Head of caudate nucleus (tissue), 42 donors: ENCODE measurements around the gene CDH19.
A peak's percentile ranks its signal among the peaks of the same experiment; 100 is the strongest.

Experiments used
- DNase-seq, 42 donors: peaks; one replicate each; pipeline versions ENCODE4 v3.0.0 to v3.0.0-alpha.2; 2020 to 2021; ENCODE audit warnings: mixed read lengths in 7 of 42
- intact Hi-C: fragments of 100-400 bp; cut with DNase I; formaldehyde crosslinking; loops from one replicate; pipeline ENCODE4 v1.15.0; 2022

The CDH19 gene, protein sequence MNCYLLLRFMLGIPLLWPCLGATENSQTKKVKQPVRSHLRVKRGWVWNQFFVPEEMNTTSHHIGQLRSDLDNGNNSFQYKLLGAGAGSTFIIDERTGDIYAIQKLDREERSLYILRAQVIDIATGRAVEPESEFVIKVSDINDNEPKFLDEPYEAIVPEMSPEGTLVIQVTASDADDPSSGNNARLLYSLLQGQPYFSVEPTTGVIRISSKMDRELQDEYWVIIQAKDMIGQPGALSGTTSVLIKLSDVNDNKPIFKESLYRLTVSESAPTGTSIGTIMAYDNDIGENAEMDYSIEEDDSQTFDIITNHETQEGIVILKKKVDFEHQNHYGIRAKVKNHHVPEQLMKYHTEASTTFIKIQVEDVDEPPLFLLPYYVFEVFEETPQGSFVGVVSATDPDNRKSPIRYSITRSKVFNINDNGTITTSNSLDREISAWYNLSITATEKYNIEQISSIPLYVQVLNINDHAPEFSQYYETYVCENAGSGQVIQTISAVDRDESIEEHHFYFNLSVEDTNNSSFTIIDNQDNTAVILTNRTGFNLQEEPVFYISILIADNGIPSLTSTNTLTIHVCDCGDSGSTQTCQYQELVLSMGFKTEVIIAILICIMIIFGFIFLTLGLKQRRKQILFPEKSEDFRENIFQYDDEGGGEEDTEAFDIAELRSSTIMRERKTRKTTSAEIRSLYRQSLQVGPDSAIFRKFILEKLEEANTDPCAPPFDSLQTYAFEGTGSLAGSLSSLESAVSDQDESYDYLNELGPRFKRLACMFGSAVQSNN

DNA sequence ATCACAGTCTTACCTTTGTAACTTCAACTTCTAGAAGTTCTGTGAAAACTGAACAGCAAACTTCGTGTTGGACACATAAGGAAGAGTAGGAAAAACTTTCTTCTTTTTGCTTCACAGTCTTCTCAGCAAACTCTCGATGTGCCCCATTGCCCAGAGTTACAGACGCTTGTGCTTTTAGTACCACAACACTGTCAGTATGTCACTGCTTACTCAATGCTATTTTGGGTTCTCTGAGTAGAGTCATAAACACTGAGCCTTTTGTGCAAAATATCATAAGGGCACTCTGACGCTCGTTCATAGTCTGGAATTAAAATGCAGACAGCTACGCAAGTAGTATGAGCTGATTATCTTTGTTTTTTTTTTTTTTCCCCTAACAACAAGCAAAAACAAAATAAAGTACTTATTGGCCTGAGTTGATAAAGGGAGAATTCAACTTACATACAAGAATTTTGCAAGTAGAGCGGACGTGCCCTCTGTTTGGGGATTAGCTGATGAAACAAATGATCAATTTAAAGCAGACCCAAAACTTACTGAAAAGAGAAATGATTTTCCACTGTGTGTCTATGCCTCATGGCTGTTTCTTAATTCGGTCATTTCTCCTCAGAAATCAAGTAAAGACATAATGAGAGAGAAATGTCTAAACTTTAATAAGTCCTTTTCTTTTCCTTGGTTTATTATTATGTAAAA is at the start of gene CDH19:
Gene CDH19, minus strand, starts transcription at position 150 of the 687 bp plus-strand sequence. CDS start 31,886 bp downstream, outside the sequence.
- intact Hi-C loops: no loop called here
- DNase-seq: peak in 31 of 42 donors; percentile 12 to 83 (median 42)

DNA sequence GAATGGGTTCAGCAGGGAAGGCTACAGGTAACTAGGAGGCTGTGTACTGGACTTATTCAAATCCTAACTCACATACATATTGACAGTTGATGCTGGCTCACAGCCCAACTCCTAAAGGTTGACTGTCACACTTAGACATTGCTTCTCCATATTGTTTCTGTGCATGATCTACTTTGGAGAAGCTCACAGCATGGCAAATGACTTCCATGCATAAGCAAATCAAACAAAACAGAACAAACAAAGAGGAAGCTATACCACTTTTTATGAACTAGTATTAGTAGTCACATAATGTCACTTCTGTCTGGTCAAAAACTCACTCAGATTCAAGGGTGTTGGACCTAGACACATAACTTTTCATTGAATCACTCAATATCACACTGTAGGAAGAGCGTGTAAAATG is 43.8 kb upstream of the CDH19 start:
- no peak for DNase-seq
- intact Hi-C loops: no loop called here

DNA sequence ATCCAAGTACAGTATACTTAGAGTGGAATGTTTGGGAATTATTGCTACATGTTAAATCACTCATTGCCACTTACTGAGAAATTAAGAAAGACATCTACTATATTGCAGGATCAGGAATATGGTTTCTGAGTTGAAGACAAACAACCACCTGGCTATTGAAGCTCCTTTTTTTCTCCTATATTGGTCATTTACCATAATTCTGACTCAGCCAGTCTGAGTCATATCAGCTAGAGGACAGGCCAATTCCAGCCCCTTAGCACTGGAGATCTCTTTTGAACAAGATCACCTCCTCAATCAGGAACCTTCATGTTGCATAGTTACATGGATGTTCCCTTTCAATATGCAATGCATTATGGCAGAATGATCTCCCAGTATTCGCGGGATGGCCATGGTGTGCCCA is 42.7 kb upstream of the CDH19 start:
- DNase-seq: no peak
- intact Hi-C loops: no loop called here

DNA sequence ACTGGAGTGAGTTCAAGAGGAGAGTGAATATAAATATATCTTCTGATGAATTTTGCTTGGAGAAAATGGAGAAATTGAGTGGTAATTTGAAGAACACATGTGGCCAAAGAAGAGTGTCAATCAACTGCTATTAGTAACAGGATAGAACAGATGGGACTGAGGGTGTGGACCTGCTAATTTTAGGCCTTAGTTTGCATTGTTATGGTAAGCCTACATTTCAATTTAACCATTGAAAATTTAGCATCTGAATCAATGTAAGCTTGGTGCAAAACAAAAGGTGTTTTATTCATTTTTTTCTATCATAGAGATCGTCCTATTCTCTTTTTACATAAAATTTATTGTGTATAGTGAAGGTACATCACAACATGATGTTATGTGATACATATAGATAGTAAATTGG is 42.1 kb upstream of the CDH19 start:
- DNase-seq: no peak
- intact Hi-C loops: no loop called here

DNA sequence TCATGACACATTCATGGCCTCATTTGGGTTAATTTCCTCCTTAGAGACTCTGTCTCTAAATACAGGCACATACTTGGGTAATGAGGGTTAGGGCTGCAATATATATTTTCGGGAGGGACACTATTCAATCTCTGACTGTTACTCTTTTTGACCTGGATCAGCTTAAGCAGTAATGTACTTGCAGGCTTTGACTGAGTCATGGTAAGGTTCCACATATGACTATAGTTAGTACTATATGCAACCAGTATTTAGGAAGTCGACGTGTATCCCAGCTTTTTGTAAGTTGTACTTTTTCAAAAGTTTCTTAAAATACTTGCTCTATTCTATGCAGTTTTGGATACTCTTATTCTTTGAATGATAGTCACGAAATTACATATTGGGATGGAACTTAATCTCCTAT is 37.2 kb upstream of the CDH19 start:
- intact Hi-C loops: no loop called here

DNA sequence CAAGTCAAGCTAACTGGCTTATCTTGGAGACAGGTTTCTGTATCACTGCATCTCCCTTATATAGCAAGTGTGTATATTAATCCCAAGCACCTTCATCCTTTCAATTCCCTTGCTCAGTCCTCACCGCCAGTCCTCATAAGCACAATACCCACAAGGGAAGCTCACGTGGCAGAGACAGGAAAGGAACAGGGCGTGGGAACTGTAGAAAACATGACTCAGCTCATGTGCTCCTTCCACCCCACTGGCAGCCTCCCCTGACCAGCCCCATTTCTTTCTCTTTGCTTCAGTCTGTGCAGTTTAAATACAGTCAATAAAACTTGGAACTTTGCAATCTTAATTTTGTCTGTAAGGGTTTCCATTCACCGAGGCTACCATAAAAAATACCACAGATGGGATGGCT is 36.5 kb upstream of the CDH19 start:
- DNase-seq: no peak
- intact Hi-C loops: no loop called here

More for the DNA sequence above, 37.2 kb upstream of the CDH19 start:
- no peak for DNase-seq

DNA sequence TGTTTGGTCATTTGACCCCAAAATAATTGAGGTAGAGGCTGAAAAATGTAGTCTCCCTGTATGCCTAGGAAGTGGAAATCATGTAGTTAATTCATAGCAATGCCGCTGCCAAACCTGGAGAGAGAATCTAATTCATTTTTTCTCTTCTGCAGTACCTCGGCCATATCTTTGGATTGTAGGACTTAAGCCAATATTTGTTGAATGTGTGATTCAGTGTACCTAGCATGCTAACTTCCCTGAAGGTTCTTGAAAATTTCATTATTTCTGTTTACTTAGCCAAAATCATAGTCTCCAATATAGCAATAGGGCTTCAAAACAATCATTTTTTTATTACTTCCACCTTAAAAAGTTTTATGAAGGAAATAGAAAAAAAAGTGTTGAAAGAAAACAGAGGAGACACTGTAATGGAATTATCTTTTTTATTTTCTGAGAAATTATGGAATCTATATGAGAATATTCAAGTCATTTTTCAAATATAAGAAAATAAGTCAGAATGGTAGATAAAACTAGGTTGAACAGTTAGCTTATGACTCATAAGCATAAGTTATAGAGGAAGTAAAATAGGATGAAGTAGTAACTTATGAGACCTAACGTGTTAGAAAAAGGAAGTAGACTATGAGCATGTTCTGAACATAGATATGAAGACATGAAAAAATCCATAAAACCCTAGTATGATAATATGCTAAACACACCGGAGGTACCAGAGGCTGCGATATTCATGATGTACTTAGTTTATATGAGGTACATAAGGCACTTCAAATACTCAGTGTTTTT is 35.2 kb upstream of the CDH19 start:
- no peak for DNase-seq
- intact Hi-C loops: no loop called here

DNA sequence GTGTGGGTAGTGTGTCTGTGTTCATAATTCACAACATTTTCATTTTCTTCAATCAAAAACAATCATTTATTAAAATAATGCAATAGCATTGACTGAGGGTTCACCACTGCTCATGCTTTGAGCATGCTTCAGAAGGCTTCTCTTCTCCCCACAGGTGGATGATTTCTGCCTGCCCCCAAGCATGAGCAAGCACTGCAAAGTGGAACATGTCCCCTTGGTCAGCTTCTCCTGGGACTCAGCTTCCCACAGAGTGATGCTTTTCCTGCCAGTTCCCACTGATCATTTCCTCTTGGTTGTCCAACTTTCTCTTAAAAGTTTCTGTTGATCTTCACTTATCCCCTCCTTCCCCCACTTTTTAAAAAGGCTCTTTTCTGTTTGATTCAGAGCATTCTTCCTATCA is 31.5 kb upstream of the CDH19 start:
- intact Hi-C loops: no loop called here
- no peak for DNase-seq

DNA sequence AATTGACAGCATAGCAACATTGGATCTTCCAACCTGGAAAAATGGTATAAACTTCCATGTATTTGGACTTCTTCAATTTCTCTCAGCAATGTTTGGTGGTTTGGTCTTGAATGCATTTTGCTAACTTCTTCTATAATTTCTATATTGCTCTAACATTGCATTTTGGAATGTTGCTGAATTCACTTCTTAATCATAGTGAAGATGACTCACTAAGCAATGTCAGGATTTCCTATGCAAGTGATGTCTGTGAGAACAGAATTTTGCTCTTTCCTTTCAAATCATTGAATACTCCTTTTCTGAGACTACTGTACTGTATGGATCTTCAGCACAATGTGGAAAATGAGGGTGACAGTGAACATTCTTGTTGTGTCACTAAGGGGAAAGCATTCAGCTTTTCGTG is 28.9 kb upstream of the CDH19 start:
- intact Hi-C loops: no loop called here
- no peak for DNase-seq

DNA sequence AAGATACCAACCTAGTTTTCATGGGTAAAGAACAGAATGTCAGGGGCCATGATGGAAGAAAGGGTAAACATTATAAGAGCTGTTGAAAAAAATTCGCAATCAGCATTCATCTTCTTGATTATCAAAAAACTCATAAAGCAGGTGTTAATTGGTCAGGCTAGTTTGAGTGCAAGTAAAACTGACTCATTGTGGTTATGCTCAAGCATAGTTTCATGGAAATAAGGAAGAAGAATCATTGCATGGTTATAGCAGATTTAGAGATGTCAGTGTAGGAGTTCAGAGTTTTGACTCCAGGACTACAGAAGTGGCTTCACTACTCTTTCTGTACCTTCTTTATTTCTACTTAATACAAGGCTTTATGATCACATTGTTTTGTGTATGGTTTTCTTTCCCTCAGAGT is 26.9 kb upstream of the CDH19 start:
- intact Hi-C loops: no loop called here
- DNase-seq: no peak

DNA sequence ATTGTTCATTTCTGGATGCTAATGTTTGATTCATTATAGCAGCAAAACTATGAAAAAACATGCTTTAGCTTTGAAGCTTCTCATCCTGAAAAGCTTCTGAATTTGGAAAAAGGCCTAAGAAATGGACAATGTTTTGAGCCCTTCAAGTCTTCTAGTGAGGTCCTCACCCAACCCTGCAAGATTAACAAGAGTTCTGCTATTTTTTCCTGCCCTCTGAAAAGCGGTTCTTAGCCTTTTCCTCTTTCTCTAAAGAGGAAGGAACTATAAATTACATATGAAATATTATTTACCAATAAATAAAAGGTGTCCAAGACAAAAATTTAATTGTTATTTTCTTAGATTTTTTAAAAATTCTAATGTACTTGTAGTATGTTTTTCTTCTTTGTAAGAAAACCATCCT is 19.9 kb upstream of the CDH19 start:
- intact Hi-C loops: no loop called here

DNA sequence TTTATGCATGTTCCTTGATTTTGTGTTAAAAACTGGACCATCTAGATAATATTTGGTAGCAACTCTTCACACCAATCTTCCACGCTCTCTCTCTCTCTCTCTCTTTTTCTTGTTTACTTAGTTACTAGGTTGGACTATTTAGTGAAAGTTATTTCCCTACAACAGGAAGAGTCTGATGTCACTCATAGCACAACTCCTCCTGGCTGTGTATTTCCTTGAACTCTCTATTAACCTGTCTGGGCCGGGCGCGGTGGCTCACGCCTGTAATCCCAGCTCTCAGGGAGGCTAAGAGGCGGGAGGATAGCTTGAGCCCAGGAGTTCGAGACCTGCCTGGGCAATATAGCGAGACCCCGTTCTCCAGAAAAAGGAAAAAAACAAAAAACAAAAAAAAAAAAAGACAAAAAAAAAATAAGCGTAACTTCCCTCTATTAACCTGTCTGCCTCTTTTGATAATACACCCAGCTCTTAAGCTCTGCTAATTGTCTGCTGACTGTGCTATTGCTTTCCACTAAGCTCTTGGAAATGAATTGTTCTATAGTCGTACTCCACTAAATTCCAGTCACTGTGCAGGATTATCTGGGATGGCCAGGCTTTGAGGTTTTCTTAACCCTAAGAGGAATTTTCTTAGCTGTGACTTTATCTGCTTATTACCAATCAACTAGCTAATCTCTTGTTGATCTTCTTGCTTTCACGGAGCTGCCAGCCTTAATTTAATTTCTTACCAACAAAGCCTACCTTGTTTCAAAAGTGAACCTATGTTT is 18.1 kb upstream of the CDH19 start:
- intact Hi-C loops: no loop called here
- DNase-seq: no peak

More for the DNA sequence above, 19.9 kb upstream of the CDH19 start:
- no peak for DNase-seq

DNA sequence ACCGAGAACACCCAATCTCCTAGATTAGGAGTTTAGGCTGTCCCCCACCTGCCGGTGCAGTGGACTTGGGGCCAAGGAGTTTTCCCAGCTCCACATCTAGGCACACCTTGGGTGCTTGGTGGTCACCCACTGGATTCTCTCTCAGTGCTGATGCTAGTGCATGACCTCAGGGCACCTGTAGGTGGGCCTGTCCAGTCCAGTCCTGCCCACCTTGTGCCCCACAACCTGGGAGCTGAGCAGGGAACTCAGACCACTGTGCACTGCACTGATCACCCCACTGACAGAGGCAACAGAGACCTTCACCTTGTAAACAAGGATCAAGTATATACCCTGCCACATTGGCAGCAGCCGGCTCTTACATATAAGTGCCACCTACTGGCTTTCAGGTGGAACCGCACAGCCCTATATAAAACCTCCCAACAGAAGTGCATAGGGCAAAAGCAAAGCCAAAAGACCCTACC is 12.7 kb upstream of the CDH19 start:
- intact Hi-C loops: no loop called here
- DNase-seq: peak in 36 of 42 donors; percentile 6 to 76 (median 40)

DNA sequence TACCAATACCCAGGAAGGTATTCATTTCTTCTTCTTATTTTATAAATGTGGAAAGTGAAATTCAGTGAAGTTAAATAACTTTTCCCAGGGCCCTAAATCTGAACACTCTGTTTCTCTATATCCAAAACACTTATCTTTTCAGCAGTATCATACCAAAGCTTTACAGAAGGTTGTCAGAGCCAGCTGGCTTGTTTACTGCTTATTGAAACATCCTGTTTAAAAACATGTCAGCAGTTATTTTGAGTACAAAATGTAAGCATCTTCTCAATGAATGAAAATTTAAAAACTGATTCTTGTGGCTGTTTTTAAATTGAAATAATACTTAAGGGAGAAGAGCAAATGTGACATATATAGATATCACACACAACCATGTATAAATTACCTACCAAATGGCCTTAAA is 11.3 kb upstream of the CDH19 start:
- no peak for DNase-seq

DNA sequence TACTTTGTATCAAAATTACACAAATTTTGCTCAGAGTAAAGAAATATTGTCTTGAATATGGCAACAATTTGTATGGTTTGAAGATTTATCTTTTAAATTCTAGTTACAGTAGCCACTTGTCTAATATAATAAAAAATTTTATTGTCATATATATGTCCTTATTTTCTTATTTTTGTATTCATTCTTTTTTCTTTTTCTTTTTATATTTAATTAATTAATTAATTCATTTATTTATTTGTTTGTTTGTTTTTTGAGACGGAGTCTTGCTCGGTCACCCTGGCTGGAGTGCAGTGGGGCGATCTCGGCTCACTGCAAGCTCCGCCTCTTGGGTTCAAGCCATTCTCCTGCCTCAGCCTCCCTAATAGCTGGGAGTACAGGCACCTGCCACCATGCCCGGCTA is 3.7 kb upstream of the CDH19 start:
- DNase-seq: no peak
- intact Hi-C loops: no loop called here

More for the DNA sequence above, 11.3 kb upstream of the CDH19 start:
- intact Hi-C loops: no loop called here

DNA sequence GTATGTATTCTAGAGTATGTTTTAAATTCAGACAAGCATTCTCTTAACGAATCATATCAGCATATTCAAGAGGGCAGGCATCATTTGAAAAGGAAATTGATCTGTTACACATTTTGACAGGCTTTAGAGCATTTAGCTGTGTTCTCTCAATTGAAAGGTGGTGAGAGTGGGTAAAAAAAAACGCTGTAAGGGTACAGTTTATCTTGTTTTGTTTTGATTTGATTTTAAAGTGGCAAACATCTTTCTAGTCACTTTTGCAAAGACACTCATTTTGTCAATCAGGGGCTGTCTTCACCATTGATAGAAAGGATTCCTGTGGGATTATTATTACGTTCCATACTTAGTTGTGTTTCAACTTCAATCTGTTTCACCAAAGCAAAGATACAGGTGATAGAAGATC is 2.2 kb downstream of the CDH19 start:
- intact Hi-C loops: no loop called here
- no peak for DNase-seq

DNA sequence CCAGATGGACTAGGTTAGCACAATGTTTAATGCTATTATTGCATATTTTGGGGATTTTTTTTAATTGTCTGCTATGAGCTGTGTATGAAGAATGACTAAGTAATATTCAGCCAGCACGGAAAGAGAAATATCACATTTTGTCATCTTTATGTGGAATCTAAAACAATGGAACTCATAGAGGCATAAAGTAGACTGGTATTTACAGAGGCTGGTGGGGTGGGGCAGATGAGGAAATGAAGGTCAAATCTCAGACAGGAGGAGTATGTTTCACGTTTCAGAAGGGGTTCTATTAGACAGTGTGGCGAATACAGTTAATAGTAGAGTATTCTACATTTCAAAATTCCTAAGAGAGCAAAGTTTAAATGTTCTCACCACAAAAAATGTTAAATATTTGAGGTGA is 4.7 kb downstream of the CDH19 start:
- intact Hi-C loops: no loop called here

DNA sequence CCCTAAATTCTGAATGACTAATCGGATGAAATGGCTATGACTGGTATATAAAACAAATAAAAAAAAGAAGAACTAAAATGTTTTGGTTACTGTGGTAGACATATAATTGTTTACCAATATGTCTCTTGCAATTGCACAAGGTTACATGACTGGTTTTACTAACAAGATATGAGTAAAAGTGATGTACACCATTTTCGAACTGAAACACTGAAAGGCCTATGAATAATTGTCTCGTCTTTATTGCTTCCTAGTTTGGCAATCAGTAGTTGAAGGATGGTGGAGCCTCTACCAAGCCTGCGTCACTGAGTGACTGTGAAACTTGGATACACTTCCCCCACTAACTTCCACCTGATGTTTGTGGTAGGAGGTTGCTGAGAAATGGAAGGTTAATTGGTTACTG is 16.5 kb downstream of the CDH19 start:
- intact Hi-C loops: no loop called here
- no peak for DNase-seq

More for the DNA sequence above, 4.7 kb downstream of the CDH19 start:
- no peak for DNase-seq
